Stimulated activated CD4-positive, alpha-beta T cell treated with anti-CD3 and anti-CD28 coated beads, Interleukin-4, amount 100 ng/mL, for 24 hours (primary cell): Measurements from ENCODE around the gene NEUROG2.
"Not testable (repeated sequence)": the region's sequence is repeated elsewhere in the genome, so short reads cannot be mapped to it uniquely, and the experiment has no call there.

Experiments used
- DNase-seq: peaks from one replicate; pipeline ENCODE4 v3.0.0-alpha.2; 2020

The NEUROG2 gene

DNA sequence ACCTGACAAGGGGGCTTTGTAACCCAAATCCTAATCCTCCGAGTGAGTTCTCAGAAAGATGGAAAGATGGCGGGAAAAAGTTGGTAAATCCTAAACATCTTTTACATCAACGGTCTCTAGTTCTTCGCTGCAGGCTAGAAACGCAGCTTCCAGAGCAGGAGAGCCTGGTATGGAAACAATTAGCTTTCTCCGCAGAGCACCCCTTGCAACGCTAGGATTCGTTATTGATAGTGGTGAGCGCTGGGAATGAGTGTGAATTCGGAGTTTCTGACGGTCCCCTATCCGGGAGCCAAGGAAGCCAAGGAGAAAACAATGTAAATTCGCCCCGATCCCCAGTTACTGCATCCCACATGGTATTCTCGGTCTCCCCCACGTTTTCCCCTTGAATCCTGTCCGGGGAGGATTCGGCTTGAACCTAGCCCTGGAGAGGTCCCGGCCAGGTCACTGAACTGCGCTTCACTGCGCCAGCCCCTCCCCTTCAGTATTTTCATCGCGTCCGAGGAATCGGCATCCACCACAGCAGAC lies 4.7 kb upstream of the NEUROG2 start:
- no peak for DNase-seq

DNA sequence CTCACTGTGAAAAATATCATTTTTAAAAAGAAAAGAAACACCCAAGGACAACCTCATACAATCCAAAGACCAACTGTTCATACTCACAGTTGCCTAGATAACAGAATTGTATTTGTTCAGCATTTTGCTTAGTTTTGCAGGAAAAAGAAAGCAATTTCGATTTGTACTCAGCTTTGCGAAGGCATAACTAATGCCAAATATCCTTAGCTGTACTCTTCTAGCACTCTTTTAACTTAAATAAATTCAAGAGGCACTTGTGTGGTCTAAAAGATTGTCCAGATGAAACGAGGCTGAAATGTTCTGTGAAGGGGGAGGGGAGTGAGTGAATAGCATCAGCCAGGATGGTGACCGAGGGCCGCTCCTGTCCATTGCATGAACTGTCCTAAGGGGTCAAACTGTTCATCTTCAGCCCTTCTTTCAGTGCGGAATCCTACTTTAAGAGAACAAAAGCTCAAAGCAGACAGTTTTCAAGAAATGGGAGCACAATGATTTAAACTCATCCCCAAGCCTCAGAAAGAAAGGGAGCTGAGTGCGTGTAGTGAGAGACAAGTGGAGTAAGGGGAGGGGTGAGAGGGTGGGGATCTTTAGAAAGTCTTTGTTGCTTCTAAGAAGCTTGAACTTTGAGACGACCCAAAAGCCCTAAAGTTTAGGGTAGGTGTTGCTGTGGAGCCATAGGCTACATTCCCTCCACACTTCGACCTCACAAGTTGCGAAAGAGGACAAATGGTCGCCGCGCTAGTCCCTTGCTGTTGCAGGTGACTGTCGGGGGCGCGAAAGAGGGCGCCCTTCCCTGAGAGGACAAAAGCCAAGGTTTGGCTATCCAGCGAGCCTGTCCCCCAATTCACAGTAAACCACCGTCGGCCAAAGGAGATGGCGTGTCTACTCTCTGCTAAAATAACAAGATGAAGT lies 4.0 kb upstream of the NEUROG2 start:
- no peak for DNase-seq

GRCh38 chr4:112518675-112519074 lies 2.7 kb upstream of the NEUROG2 start:
- no peak for DNase-seq

- DNase-seq = no peak
Observed at GRCh38 chr4:112517911-112518310, 1.9 kb upstream of the NEUROG2 start.

DNA sequence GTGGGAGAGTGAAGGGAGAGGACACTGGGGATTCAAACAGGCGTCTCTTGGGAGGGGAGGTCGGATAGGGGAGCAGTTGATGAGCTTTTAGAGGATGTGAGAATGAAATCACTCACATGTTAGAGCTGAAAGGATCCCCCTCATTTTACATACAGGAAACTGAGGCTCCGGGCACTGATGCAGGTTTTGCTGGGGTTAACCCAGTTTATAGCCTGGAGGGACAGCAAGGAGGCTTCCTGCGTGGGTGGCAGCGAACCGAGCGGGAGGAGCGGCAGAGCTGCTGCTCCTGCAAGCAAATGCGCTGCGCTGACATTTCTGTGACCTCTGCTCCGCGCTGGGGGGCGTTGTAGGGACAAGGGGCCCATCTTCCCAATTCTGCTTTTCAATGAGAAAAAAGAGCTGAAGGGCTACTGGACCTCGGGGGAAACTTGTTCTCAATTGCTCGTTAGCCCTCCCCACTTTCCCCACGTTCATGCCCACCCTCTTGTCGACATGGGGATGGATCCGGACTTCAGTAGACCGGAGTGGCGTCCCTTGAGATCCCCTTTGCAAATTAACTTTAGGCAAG lies 1.2 kb upstream of the NEUROG2 start:
- DNase-seq = no peak

GRCh38 chr4:112516471-112517066 lies 589 bp upstream of the NEUROG2 start:
- no peak for DNase-seq

DNA sequence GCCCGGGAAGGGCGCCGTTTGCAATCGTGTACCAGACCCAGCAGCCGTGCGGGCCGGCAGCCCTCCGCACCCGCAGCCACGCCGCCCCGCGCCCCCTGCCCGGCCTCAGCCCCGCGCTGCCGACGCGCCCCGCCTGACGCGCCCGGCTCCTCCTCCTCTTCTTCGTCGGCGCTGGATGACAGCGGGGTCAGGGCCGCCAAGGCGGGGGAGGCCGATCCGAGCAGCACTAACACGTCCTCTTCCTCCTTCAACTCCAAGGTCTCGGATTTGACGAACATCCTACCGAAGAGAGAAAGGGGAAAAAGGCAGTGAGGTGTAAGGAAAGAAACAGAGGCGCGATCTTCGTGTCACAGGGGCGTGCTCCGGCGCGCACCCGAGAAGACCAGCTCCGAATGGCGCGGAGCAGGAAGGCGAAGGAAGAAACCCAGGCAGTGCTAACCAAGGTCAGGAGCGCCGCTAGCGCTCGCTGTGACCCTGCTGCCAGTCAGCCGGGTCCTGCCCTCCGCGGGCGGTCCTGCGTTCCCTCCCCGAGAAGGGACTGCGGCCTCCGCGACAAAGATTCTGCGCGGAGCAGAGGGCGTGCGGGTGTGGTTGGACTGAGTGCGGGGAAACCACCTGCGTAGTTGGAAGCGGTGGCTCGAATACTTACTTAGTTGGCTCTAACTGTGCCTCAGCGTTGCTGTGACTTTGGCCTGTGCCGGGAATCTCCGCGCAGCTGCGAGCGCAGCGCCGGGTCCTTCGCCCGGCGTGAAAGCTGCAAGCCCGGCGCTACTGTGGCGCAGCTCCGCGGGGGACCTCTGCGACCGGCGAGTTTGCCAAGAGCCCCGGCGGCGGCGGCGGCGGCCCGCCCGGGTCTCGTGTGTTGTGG lies 548 bp downstream of the NEUROG2 start:
- DNase-seq = peak; percentile 28

GRCh38 chr4:112514647-112515197 lies 1.3 kb downstream of the NEUROG2 start:
- no peak for DNase-seq

GRCh38 chr4:112513971-112514646 lies 1.9 kb downstream of the NEUROG2 start:
- DNase-seq = no peak

- no peak for DNase-seq
Observed at GRCh38 chr4:112511803-112512118, 4.2 kb downstream of the NEUROG2 start.

DNA sequence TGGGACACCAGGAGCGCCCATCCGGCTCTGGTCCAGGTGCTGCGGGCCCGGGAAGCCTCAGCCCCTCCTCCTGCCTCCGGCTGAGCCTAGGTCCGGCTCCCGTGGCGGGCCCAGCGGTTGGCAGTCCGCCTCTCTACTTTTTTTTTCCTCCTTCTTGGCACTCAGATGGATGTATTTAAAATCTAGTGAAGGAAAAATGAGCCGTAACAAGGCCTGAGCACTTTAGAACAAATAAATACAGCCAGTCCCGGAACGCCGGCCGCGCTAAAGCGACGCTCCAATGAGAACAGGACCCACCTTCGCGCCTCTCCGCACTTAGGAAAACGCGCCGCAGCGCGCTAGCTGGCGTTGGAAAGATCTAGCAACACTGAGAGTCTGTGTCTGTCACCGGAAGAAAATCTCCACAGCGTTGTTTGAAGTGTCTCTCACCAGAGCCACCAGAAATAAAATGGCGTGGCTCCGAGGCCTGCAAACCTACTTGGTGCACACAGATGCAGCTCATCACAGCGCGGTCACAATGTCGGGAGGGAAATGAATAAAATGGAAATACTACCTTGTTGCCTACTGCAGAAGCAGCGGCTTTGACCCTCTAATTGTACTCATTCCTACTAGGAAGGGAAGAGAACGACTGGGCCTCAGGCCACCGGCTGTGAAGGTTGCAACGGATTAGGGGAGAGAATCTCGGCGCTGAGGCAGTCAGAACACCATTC lies 4.7 kb downstream of the NEUROG2 start:
- no peak for DNase-seq

DNA sequence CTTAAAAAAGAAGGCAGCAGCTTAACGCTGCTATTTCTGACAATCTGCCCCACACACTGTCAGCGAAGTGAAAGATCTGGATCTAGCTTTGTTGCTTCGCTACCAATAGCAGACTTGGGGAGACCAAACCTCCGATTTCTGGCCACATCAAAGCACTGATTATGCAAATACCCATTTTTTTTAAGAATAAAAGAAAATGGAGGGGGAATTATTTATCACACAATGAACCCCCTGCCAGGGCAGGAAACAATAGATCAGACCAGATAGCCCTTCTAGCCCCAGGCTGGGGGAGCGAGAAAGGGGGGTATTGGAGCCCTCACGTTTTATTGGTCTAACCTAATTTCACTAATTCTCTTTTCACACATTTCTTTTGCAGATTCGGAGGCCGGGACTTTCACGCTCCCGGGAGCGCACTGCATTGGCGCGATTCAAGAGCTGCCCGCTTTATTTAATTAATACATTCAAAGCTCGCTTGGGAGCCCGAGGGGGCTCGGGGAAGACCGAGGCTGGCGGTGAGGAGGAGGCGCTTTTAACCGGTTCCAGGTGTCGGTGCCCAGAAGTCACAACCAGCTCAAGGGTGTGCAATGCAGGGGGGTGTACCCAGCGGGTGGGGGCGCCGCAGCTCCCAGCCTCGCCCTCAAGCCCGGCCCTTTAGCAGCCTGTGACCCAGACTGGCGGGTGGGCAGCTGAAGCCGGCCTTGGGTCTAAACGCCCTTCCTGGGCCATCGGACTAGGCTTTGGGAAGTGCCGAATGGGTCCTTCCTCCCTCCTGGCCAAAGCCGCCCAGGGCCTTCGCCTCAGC lies 5.5 kb downstream of the NEUROG2 start:
- DNase-seq = no peak

DNA sequence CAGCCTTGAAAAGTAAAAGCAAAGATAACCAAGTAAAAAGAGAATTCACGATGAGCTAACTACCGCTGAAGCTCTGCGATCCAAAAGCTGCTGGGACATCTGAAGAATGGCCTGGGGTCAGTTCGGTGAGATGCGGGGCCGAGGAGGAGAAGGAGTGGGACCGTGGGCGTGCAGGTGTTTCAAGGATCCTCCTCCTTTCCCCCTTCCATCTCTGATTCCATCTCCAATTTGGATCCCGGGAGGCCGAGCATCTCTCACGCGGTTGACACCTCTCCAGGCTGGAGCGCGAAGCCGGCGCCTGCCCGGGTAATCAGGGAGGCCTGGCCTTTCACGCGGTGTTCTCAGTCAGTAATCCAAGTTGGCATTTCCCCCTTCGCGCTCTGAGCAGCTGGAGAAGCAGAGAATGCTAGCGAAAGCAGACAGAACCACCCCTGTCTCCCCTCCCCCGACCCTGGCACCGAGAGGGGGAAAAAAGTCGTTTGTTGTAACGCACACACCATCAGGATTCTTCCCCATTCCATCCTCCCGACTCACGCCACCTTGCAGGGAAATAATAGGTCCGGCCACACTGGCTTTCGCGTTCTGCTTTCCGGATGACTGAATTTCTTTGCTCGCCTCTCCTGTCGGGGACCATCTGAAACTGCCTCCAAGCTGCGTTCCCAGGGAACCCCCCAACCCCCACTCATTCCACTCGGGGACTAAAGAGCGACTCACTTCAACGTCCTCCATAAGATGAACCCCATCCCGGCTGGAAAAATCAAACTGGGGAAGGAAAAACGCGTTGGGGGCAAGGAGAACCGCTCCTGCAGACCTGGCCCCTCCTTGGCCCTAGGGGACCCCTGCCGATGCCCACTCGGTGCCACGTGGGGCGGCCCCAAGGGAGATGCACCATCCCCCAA lies 6.5 kb downstream of the NEUROG2 start:
- no peak for DNase-seq

- DNase-seq = no peak
Observed at GRCh38 chr4:112508356-112508755, 7.6 kb downstream of the NEUROG2 start.

GRCh38 chr4:112504807-112505206 lies 11.2 kb downstream of the NEUROG2 start:
- DNase-seq = no peak

- no peak for DNase-seq
Observed at GRCh38 chr4:112502871-112503270, 13.1 kb downstream of the NEUROG2 start.

DNA sequence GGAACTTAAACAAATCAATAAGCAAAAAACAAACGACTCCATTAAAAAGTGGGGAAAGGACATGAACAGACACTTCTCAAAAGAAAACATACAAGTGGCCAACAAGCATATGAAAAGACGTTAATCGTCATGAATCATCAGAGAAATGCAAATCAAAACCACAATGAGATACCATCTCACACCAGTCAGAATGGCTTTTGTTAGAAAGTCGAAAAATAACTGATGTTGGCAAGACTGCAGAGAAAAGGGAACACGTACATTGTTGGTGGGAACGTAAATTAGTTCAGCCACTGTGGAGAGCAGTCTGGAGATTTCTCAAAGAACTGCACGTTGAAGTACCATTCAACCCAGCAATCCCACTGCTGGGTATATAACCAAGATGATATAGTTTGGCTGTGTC lies 23.7 kb downstream of the NEUROG2 start:
- no peak for DNase-seq

GRCh38 chr4:112490808-112491207 lies 25.2 kb downstream of the NEUROG2 start:
- DNase-seq = not testable (repeated sequence)

DNA sequence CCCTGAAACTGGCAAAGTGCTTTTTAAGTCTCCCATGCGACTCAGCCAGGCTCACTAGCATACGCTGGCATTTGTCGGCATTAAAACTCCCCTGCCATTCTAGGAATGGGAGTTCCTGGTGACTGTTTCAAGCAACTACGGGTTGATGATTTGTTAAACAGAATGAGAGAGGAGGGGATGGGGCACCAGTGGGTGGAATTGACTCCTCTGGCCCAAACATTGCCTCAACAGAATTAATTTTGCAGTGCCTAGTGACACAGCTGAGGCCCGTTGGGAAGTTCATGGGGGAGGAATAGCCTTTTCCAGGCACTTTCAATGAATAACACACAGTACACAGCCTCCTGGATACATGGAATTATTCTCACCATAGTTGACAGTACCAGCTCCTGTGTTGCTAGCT lies 30.1 kb downstream of the NEUROG2 start:
- DNase-seq = no peak
